Suppressor macrophage (primary cell): ENCODE results near the gene DTL.

Source experiments
- DNase-seq, 4 experiments: peaks; one replicate each; pipeline ENCODE4 v3.0.0-alpha.2; 2020 to 2022

DTL gene

GRCh38 chr1:212037900-212038299, 2.4 kb downstream of the DTL start:
- no peak for DNase-seq

DNA sequence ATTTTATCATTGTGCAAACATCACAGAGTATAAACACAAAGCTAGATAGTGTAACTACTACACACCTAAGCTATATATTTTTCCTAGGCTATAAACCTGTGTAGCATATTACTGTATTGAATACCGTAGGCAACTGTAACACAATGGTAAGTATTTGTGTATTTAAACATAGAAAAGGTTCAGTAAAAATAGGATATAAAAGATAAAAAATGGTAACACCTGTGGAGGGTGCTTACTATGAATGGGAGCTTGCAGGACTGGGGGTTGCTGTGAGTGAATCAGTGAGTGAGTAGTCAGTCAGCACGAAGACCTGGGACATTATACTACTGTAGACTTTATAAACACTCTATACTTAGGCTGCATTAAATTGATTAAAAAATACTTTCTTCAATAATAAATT, 4.1 kb downstream of the DTL start:
- DNase-seq: no peak

GRCh38 chr1:212040629-212041412, 5.3 kb downstream of the DTL start:
- no peak for DNase-seq

DNA sequence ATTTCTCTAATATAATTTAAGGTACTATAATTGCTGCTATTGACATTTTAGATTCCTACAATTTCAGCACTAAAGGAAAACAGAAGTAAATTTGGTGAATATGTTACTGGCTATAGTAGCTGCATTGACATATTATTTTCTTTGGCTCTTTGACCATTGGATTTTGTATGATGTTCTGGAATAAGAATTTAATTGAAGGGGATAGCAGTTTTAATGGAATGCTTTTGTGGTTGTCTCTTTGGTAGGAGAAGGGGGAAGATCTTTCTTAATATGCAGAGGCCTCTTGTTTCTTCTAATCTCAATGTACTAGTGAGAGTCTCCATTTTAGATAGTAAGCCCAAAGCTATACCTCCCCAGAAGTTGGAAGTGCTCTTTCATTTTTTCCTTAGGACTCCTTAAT, 6.9 kb downstream of the DTL start:
- no peak for DNase-seq

GRCh38 chr1:212044851-212045250, 9.3 kb downstream of the DTL start:
- no peak for DNase-seq

GRCh38 chr1:212045981-212046380, 10.4 kb downstream of the DTL start:
- no peak for DNase-seq

GRCh38 chr1:212053993-212054392, 18.4 kb downstream of the DTL start:
- DNase-seq: no peak

GRCh38 chr1:212055333-212055732, 19.8 kb downstream of the DTL start:
- no peak for DNase-seq

DNA sequence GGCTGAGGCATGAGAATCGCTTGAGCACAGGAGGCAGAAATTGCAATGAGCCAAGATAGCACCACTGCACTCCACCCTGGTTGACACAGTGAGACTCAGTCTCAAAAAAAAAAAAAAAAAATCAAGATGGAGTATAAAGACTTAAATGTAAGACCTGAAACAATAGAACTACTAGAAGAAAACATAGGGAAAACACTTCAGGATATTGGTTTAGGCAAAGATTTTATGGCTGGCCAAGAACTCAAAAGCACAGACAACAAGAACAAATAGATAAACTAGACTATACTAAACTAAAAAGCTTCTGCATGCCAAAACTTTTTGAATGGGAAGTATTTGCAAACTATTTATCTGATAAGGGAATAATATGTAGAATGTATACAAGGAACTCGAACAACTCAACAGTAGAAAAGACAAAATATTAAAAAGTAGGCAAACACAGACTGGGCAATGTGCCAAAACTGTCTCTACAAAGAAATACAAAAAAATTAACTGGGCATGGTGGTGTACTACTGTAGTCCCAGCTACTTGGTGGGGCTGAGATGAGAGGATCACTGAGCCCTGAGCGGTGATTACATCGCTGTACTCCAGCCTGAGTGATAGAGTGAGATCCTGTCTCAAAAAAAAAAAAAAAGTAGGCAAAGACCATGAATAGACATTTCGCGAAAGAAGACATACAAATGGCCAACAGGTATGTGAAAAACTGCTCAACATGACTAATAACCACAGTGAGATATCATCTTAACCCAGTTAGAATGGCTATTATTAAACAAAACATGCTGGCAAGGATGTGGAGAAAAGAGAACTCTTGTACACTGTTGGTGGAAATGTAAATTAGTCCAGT, 25.3 kb downstream of the DTL start:
- no peak for DNase-seq

DNA sequence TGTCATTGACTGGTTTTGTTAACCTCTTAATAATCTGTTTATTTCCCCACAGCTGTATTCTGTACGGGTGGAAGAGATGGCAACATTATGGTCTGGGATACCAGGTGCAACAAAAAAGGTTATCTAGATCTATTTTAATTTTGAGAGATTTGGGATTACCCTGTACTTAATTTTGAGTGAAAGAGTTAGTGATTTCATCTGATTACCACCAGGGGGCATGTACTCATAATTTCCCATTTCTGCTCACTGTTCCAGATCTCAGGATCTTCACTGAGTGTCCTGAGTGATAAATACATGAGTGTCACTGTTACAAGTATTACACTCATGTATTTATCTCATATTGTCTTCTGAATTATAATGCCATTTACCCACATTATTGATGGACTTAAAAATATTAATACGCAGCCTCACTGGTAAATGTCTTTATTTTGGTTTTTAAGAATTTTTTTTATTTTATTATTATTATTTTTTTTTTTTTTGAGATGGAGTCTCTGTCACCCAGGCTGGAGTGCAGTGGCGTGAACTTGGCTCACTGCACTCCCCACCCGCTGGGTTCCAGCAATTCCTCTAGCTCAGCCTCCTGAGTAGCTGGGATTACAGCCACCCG, 27.4 kb downstream of the DTL start:
- DNase-seq: peak; percentile 14 to 80 (median 56)

DNA sequence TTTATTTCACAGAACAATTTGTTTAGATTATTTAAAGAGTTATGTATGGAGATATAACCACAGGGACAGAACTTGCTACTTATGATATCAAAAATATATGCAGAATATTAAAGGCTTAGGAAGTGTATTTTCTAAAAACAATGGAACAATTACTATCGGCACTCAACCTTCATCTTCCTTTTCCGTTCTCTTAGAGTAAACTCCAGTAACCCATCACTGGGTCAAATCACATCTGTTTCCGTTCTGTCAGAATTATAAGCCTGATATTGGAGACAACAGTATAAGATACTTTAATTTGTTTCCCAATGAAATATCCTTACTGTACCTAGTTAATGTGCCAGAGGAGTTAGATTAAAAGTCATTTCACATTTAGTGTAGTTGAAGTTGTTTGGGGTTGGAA, 32.2 kb downstream of the DTL start:
- DNase-seq: no peak

- peak; percentile 11 to 81 (median 45) for DNase-seq
These were observed 35.3 kb downstream of the DTL start for GRCh38 chr1:212070720-212071302.

GRCh38 chr1:212072047-212072446, 36.5 kb downstream of the DTL start:
- no peak for DNase-seq

DNA sequence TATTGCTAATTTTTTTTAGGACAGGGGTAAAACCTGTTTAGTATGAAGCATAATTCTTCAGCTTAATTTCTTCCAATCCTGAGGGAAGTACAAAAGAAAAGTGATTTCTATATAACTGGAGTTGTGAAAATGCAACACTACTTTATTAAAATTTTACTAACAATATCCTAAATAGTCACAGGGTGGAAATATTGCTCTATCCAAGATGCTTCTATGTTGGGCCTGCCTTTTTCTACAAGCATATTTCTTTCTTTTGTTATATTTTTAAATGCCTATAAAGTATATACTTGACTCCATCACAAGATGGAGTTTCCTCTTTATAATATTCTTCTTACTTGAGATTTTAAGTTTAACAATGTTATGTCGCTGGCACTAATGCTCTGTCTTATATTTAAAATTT, 37.9 kb downstream of the DTL start:
- DNase-seq: peak in 2 of 4 experiments; percentile 17 to 27

GRCh38 chr1:212074313-212074712, 38.8 kb downstream of the DTL start:
- no peak for DNase-seq

GRCh38 chr1:212074856-212075255, 39.3 kb downstream of the DTL start:
- DNase-seq: peak in 2 of 4 experiments; percentile 13 to 14

GRCh38 chr1:212077028-212077427, 41.5 kb downstream of the DTL start:
- peak in 3 of 4 experiments; percentile 20 to 81 (median 59) for DNase-seq

DNA sequence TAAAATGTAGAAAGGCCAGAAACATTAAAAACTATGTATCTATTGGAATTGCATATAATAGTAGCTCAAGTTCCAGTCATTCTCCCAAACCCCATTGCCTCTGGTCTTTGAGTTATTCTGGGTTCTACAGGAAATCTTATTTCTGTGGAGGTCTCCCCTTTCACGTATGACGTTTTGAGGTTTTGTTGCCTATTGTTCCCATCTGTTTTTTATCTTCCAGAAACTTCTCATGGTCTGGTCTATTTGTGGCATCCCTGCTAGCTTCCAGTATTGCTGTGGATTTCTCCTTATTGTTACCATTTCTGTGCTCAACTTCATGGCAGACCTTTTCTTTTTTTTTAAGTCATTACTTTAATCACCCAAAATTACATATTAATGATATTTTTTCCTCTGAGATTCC, 43.3 kb downstream of the DTL start:
- DNase-seq: no peak

GRCh38 chr1:212082765-212083406, 47.3 kb downstream of the DTL start:
- no peak for DNase-seq

GRCh38 chr1:212089560-212090163, 54.1 kb downstream of the DTL start:
- DNase-seq: peak in 2 of 4 experiments; percentile 29

- DNase-seq: no peak
These were observed 56.0 kb downstream of the DTL start for GRCh38 chr1:212091438-212092121.
